Measurements from ENCODE around the gene TXNDC12.
"Not testable (repeated sequence)": the region's sequence is repeated elsewhere in the genome, so short reads cannot be mapped to it uniquely, and the experiment has no call there.

TXNDC12 gene

DNA sequence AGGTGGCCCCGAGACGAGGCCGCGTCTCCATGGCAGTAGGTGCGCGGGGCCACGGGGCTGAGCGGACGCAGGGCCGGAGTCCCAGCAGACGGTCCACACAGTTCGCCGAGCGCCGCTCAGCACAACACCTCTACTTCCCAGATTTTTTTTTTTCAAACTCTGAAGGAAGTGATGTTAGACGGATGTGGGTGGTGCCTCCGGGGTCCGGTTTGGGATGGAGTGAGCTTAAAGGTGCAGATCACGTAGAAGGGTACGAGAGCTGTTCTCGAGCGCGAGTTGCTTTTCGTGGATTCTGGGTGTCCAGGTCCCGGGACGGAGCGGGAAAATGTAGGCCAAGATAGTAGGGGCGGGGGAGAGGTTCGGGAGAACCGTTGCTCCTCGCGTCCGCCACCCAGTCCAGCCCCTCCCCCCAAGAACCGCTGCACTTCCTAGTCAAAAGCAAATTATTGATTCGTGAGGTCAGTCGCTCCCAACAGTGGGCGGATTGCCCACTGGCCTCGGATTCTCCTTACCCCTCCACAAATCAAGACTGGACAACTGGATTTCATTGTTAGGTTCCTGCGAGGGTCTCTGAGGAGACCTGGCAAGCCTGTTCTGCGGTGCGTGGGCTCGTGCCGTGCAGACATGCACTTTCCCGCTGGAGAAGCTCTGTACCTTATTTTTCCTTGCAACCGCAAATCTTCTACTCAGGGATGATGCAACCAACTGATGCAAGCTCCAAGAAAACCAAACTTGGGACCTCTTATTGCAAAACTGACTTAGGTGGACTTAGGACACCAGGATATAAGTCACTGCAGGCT, at the start of gene TXNDC12:
TSS of gene TXNDC12 (minus strand) at position 126 of the 800 bp plus-strand sequence. CDS start at position 31, 95 bp downstream.
- CTCF ChIA-PET = interaction anchor here (0.6 kb wide), 1 partner anchor 157 kb away, joined by 3 read pairs; no protein-coding TSS in a partner anchor

DNA sequence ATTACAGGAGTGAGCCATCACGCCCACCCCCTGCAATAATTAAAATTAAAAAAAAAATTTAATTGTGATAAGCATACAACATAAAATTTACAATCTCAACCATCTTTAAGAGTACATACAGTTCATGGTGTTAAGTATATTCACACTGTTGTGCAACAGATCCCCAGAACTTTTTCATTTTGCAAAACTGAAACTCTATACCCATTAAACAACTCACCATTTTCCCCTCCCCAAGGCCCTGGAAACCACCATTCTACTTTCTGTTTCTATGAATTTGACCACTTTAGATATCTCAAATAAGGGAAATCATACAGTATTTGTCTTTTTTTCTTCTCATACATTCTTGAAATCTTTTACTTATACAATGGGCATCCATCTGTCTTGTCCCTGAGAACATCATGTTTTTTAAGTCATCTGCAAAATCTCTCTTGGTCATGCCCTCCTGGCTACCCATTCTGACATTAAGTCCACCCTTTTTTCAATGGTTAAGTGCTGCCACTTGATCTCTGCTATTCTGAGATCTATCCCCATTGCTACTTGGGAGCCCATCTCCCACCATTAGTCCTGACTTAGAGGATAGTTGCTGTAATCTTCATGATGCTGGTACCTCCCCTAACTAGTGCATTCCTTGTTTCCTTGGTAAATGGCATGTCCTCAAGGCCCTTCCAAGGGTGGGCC, 47.5 kb upstream of the TXNDC12 start:
- POLR2A ChIA-PET = no interaction called here
- CTCF ChIA-PET = no interaction called here
- no peak for DNase-seq (ENCODE audit: extremely low spot score)
- TF ChIP-seq HDGF (IDR thresholded peaks at IDR 0.05; ENCODE audit: borderline replicate concordance) (no peak), FOXM1 (IDR thresholded peaks at IDR 0.05; ENCODE audit: borderline replicate concordance) (no peak), SUZ12 (IDR thresholded peaks at IDR 0.05) (no peak), FOXK2 (IDR thresholded peaks at IDR 0.05) (no peak)

More for the DNA sequence above, at the start of gene TXNDC12:
- POLR2A ChIA-PET = interaction anchor here (0.6 to 4.0 kb wide), 28 partner anchors 9 to 498 kb away, joined by 3 to 64 read pairs (median 4); partner anchors contain the start of genes CC2D1B, KTI12 and TUT4
- peak; percentile 82 for DNase-seq (ENCODE audit: extremely low spot score)
- TF ChIP-seq L3MBTL2 (conservative IDR thresholded peaks at IDR 0.05) (no peak; the same call in 1 of the 2 replicates), SUZ12 (IDR thresholded peaks at IDR 0.05) (no peak), SP1 (IDR thresholded peaks at IDR 0.05) (no peak), CTBP1 (IDR thresholded peaks at IDR 0.05; ENCODE audit: borderline replicate concordance) (peak; percentile 14; the same call in 1 of the 2 replicates), LEF1 (IDR thresholded peaks at IDR 0.05; ENCODE audit: borderline replicate concordance) (peak; percentile 25; the same call in 1 of the 2 replicates), NFRKB (IDR thresholded peaks at IDR 0.05) (no peak), BHLHE40 (IDR thresholded peaks at IDR 0.05; ENCODE audit: borderline replicate concordance) (no peak), FOXK2 (IDR thresholded peaks at IDR 0.05) (no peak), ZNF384 (IDR thresholded peaks at IDR 0.05) (peak; percentile 94), FOXM1 (IDR thresholded peaks at IDR 0.05; ENCODE audit: borderline replicate concordance) (no peak), TARDBP (IDR thresholded peaks at IDR 0.05) (no peak), HDGF (IDR thresholded peaks at IDR 0.05; ENCODE audit: borderline replicate concordance) (no peak), FOXA1 (IDR thresholded peaks at IDR 0.05) (no peak), ARNT (IDR thresholded peaks at IDR 0.05) (no peak), ELF4 (IDR thresholded peaks at IDR 0.05) (peak; percentile 60; the same call in 1 of the 2 replicates)
- TF ChIP-seq, protein P1, sequence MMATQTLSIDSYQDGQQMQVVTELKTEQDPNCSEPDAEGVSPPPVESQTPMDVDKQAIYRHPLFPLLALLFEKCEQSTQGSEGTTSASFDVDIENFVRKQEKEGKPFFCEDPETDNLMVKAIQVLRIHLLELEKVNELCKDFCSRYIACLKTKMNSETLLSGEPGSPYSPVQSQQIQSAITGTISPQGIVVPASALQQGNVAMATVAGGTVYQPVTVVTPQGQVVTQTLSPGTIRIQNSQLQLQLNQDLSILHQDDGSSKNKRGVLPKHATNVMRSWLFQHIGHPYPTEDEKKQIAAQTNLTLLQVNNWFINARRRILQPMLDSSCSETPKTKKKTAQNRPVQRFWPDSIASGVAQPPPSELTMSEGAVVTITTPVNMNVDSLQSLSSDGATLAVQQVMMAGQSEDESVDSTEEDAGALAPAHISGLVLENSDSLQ (IDR thresholded peaks at IDR 0.05) = no peak

DNA sequence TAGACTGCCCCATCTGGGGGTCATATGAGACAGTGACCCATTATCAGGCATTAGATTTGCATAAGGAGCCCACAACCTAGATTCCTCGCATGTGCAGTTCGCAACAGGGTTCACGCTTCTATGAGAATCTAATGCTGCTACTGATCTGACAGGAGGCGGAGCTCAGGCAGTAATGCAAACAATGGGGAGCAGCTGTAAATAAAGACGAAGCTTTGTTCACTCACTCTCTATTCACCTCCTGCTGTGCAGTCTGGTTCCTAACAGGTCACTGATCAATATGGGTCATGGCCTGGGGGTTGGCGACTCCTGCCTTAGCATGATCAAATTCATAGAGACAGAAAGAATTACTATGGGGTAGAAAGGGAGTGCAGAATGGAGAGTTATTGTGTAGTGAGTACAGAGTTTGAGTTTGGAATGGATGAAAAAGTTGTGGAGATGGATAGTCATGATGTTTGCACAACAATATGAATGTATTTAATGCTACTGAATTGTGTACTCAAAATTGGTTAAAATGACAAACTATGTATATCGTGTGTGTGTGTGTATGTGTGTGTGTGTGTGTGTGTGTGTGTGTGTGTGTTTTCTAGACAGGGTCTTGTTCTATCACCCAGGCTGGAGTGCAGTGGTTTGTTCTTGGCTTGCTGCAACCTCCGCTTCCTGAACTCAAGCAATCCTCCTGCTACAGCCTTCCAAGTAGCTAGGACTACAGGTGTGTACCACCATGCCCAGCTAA, 43.3 kb upstream of the TXNDC12 start:
- TF ChIP-seq HDGF (IDR thresholded peaks at IDR 0.05; ENCODE audit: borderline replicate concordance) = no peak
- TF ChIP-seq ARNT (IDR thresholded peaks at IDR 0.05) = no peak
- TF ChIP-seq FOXM1 (IDR thresholded peaks at IDR 0.05; ENCODE audit: borderline replicate concordance) = no peak
- TF ChIP-seq, protein P1 (IDR thresholded peaks at IDR 0.05) = no peak
- TF ChIP-seq SP1 (IDR thresholded peaks at IDR 0.05) = no peak
- no peak for TF ChIP-seq LEF1 (IDR thresholded peaks at IDR 0.05; ENCODE audit: borderline replicate concordance)
- TF ChIP-seq FOXA1 (IDR thresholded peaks at IDR 0.05) = no peak
- no peak for TF ChIP-seq CTBP1 (IDR thresholded peaks at IDR 0.05; ENCODE audit: borderline replicate concordance)
- TF ChIP-seq BHLHE40 (IDR thresholded peaks at IDR 0.05; ENCODE audit: borderline replicate concordance) = no peak
- DNase-seq (ENCODE audit: extremely low spot score) = no peak
- POLR2A ChIA-PET = no interaction called here
- CTCF ChIA-PET = no interaction called here

DNA sequence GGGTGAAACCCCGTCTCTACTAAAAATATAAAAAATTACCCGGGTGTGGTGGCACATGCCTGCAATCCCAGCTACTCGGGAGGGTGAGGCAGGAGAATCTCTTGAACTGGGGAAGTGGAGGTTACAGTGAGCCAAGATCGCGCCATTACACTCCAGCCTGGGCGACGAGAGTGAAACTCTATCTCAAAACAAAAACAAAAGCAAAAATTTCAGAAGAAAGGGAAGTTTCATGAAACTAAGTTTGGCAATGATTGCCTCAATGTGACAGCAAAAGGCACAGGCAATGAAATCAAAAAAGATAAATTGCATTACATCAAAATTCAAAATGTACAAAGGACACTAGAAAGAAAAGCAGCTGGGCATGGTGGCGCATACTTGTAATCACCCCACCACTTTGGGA, 41.2 kb upstream of the TXNDC12 start:
- ChIA-PET POLR2A (no interaction called here), CTCF (no interaction called here)
- TF ChIP-seq ARNT (IDR thresholded peaks at IDR 0.05) (no peak), ELF4 (IDR thresholded peaks at IDR 0.05) (no peak), FOXA1 (IDR thresholded peaks at IDR 0.05) (no peak), ZNF384 (IDR thresholded peaks at IDR 0.05) (no peak), NFRKB (IDR thresholded peaks at IDR 0.05) (no peak), HDGF (IDR thresholded peaks at IDR 0.05; ENCODE audit: borderline replicate concordance) (no peak)
- no peak for DNase-seq (ENCODE audit: extremely low spot score)

DNA sequence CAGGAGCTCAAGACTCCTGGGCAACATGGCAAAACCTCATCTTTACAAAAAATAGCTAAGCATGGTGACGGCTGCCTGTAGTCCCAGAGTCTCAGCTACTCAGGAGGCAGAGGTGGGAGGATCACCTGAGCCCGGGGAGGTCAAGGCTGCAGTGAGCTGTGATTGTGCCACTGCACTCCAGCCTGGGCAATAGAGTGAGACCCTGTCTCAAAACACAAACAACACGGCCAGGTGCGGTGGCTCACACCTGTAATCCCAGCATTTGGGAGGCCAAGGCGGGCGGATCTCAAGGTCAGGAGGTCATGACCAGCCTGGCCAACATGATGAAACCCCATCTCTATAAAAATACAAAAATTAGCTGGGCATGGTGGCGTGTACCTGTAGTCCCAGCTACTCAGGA, 39.3 kb upstream of the TXNDC12 start:
- POLR2A ChIA-PET = interaction anchor here (0.5 kb wide), 1 partner anchor 18 kb away, joined by 3 read pairs; no protein-coding TSS in a partner anchor
- CTCF ChIA-PET; DNase-seq (ENCODE audit: extremely low spot score): not testable (repeated sequence)

DNA sequence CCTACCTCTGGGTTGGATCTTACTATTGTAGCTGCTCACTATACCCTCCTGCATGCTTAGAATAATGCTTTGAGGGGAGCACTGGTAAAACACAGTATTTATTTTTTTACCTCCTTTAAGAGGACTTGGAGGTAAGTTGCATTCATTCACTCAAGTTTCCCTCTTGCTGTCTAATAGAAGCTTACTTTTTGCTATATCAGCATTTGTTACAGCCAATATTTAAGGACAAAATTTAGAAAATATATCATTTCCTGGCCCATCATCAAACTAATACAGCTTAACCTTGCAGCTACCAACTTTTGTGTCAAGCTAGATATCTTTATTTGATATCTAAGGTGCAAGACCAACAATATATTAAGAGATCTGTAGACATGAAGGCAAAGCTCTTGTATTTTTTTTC, 32.9 kb upstream of the TXNDC12 start:
- POLR2A ChIA-PET, CTCF ChIA-PET: not testable (repeated sequence)

DNA sequence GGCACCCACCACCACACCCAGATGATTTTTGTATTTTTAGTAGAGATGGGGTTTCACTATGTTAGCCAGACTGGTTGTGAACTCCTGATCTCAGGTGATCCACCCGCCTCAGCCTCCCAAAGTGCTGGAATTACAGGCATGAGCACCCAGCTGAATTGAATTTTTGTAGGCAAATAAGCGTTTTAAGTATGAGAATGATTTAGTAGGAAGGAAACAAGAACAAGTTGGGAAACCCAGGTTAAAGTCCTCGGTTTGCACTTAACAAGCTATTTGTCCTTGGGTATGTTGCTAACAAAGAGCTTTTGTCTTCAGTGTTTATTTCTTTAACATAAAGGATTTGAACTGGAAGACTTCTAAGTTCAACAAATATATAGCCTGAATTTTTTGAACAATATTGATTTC, 25.0 kb upstream of the TXNDC12 start:
- no peak for DNase-seq (ENCODE audit: extremely low spot score)
- no peak for TF ChIP-seq L3MBTL2 (conservative IDR thresholded peaks at IDR 0.05)
- TF ChIP-seq HDGF (IDR thresholded peaks at IDR 0.05; ENCODE audit: borderline replicate concordance) = no peak
- TF ChIP-seq BHLHE40 (IDR thresholded peaks at IDR 0.05; ENCODE audit: borderline replicate concordance) = no peak
- TF ChIP-seq FOXM1 (IDR thresholded peaks at IDR 0.05; ENCODE audit: borderline replicate concordance) = no peak
- TF ChIP-seq NFRKB (IDR thresholded peaks at IDR 0.05) = no peak
- no peak for TF ChIP-seq SUZ12 (IDR thresholded peaks at IDR 0.05)
- TF ChIP-seq ARNT (IDR thresholded peaks at IDR 0.05) = no peak
- TF ChIP-seq LEF1 (IDR thresholded peaks at IDR 0.05; ENCODE audit: borderline replicate concordance) = no peak
- no peak for TF ChIP-seq SP1 (IDR thresholded peaks at IDR 0.05)
- TF ChIP-seq ELF4 (IDR thresholded peaks at IDR 0.05) = no peak
- TF ChIP-seq CTBP1 (IDR thresholded peaks at IDR 0.05; ENCODE audit: borderline replicate concordance) = no peak
- TF ChIP-seq TARDBP (IDR thresholded peaks at IDR 0.05) = no peak
- TF ChIP-seq ZNF384 (IDR thresholded peaks at IDR 0.05) = no peak
- no peak for TF ChIP-seq FOXA1 (IDR thresholded peaks at IDR 0.05)
- TF ChIP-seq, protein P1 (IDR thresholded peaks at IDR 0.05) = no peak
- no peak for TF ChIP-seq FOXK2 (IDR thresholded peaks at IDR 0.05)
- CTCF ChIA-PET = no interaction called here
- POLR2A ChIA-PET = interaction anchor here (1.4 kb wide), 1 partner anchor 23 kb away, joined by 5 read pairs; the partner anchor contains the start of gene BTF3L4

More for the DNA sequence above, 32.9 kb upstream of the TXNDC12 start:
- DNase-seq (ENCODE audit: extremely low spot score) = not testable (repeated sequence)

DNA sequence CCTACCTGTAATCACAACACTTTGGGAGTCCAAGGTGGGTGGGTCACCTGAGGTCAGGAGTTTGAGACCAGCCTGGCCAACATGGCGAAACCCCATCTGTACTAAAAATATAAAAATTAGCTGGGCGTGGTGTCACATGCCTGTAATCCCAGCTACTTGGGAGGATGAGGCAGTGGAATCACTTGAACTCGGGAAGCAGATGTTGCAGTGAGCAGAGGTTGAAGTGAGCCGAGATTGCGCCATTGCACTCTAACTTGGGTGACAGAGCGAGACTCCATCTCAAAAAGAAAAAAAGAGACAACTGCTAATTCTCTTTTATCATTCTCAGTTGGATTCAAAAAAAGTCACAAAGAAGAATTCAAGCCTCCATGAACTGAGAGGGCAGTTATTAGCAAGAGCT, 22.3 kb upstream of the TXNDC12 start:
- POLR2A ChIA-PET = interaction anchor here (0.9 kb wide), 1 partner anchor 22 kb away, joined by 4 read pairs; the partner anchor contains the start of gene TXNDC12
- not testable (repeated sequence) for DNase-seq (ENCODE audit: extremely low spot score)
- CTCF ChIA-PET = interaction anchor here (0.6 kb wide), 1 partner anchor 12 kb away, joined by 8 read pairs; no protein-coding TSS in a partner anchor

Measured in HEK293T (cell line).